OCI-LY3 (cell line): ENCODE measurements around the gene SLC25A21.

Source experiments
- H2AFZ ChIP-seq: fragments of 200-600, 300-600 bp; shearing (Covaris generic); 2 replicates; pipeline ENCODE4 v1.6.0; 2014; ENCODE audit warnings: antibody characterized with exemption, low read depth, low read length
- H3K27ac ChIP-seq: fragments of 200-600, 300-600 bp; sonication (generic); 2 replicates; pipeline ENCODE4 v1.5.1; 2014; ENCODE audit warnings: mild to moderate bottlenecking, low read length, moderate library complexity, mixed read lengths
- H3K27me3 ChIP-seq: fragments of 200-600, 300-600 bp; sonication (generic); 2 replicates; pipeline ENCODE4 v1.6.1; 2014; ENCODE audit warnings: low read depth, low read length, mixed read lengths
- H3K36me3 ChIP-seq: fragments of 200-600, 300-600 bp; sonication (generic); replicated peaks from 2 replicates; pipeline ENCODE3; 2014; ENCODE audit warnings: low read depth, low read length, mixed read lengths
- H3K4me1 ChIP-seq: fragments of 300-600, 200-600 bp; sonication (generic); 2 replicates; pipeline ENCODE4 v1.6.1; 2014; ENCODE audit warnings: low read length, mixed read lengths
- H3K4me2 ChIP-seq: fragments of 200-600, 300-600 bp; sonication (generic); 2 replicates; pipeline ENCODE4 v1.6.1; 2014; ENCODE audit warnings: low read length, mixed read lengths
- H3K4me3 ChIP-seq: fragments of 300-600, 200-600 bp; sonication (generic); 2 replicates; pipeline ENCODE4 v1.5.1; 2014; ENCODE audit warnings: antibody characterized with exemption, mild to moderate bottlenecking, low read length, moderate library complexity
- H3K79me2 ChIP-seq: fragments of 300-600, 200-600 bp; shearing (Covaris generic); 2 replicates; pipeline ENCODE4 v1.6.1; 2014; ENCODE audit warnings: mild to moderate bottlenecking, low read length, mixed read lengths
- H3K9ac ChIP-seq: fragments of 300-600, 200-600 bp; shearing (Covaris generic); 2 replicates; pipeline ENCODE4 v1.6.0; 2014; ENCODE audit warnings: mild to moderate bottlenecking, low read length, moderate library complexity
- H3K9me3 ChIP-seq: fragments of 200-600, 300-600 bp; shearing (Covaris generic); 2 replicates; pipeline ENCODE4 v1.6.1; 2014; ENCODE audit warnings: low read length, mixed read lengths; ENCODE audit not compliant: insufficient read depth
- H4K20me1 ChIP-seq: fragments of 200-600, 300-600 bp; sonication (generic); 2 replicates; pipeline ENCODE4 v1.6.1; 2016; ENCODE audit warnings: low read length, mixed read lengths; ENCODE audit not compliant: insufficient read depth
- CTCF ChIP-seq: fragments of 200-600, 300-600 bp; sonication (generic); IDR thresholded peaks from 2 replicates; pipeline ENCODE4 v1.5.1; 2014; ENCODE audit warnings: antibody characterized with exemption, low read length, low read depth
- EZH2phosphoT487 ChIP-seq: fragments of 200-600 bp; shearing (Covaris generic); IDR thresholded peaks from 2 replicates; pipeline ENCODE4 v1.6.1; 2018; ENCODE audit warnings: antibody characterized with exemption, mixed run types, low read depth

The SLC25A21 gene

GRCh38 chr14:36823651-36824050 lies 348.8 kb downstream of the SLC25A21 start:
- Histone ChIP-seq H3K79me2 (no peaks in the 10 kb centered on the region), H3K4me3 (no peak overlapping the region), H4K20me1 (no peaks in the 10 kb centered on the region), H3K27me3 (no peaks in the 10 kb centered on the region), H3K4me2 (no peak overlapping the region), H3K9ac (no peak overlapping the region), H3K27ac (no peak overlapping the region), H3K4me1 (peaks cover 9% of the 10 kb centered on the region), H2AFZ (no peak overlapping the region), H3K9me3 (no peaks in the 10 kb centered on the region), H3K36me3 (no peaks in the 10 kb centered on the region)
- TF ChIP-seq EZH2phosphoT487 (no peak), CTCF (no peak)

- Histone ChIP-seq H3K9ac (no peak overlapping the region), H3K36me3 (no peaks in the 10 kb centered on the region), H3K4me3 (no peak overlapping the region), H3K79me2 (no peaks in the 10 kb centered on the region), H3K4me1 (peaks cover 9% of the 10 kb centered on the region), H3K27me3 (no peaks in the 10 kb centered on the region), H3K27ac (no peak overlapping the region), H3K9me3 (no peaks in the 10 kb centered on the region), H2AFZ (no peak overlapping the region), H4K20me1 (no peaks in the 10 kb centered on the region), H3K4me2 (no peak overlapping the region)
- no peak for TF ChIP-seq CTCF
- TF ChIP-seq EZH2phosphoT487: no peak
Observed at GRCh38 chr14:36822685-36823084, 349.7 kb downstream of the SLC25A21 start.

- H3K4me3 ChIP-seq: no peak overlapping the region
- no peaks in the 10 kb centered on the region for H3K9me3 ChIP-seq
- TF ChIP-seq CTCF (no peak), EZH2phosphoT487 (no peak)
- no peaks in the 10 kb centered on the region for H3K27me3 ChIP-seq
- no peaks in the 10 kb centered on the region for H3K36me3 ChIP-seq
- no peak overlapping the region for H2AFZ ChIP-seq
- peaks cover 9% of the 10 kb centered on the region for H3K4me1 ChIP-seq
- H3K27ac ChIP-seq: no peak overlapping the region
- no peak overlapping the region for H3K4me2 ChIP-seq
- no peaks in the 10 kb centered on the region for H4K20me1 ChIP-seq
- H3K79me2 ChIP-seq: no peaks in the 10 kb centered on the region
- no peak overlapping the region for H3K9ac ChIP-seq
Observed at GRCh38 chr14:36820901-36821300, 351.5 kb downstream of the SLC25A21 start.

- H2AFZ ChIP-seq: no peak overlapping the region
- H3K36me3 ChIP-seq: no peaks in the 10 kb centered on the region
- no peak overlapping the region for H3K4me2 ChIP-seq
- no peaks in the 10 kb centered on the region for H3K27me3 ChIP-seq
- H3K4me1 ChIP-seq: peaks cover 9% of the 10 kb centered on the region
- no peaks in the 10 kb centered on the region for H3K9me3 ChIP-seq
- H3K79me2 ChIP-seq: no peaks in the 10 kb centered on the region
- TF ChIP-seq EZH2phosphoT487 (no peak), CTCF (no peak)
- no peaks in the 10 kb centered on the region for H4K20me1 ChIP-seq
- no peak overlapping the region for H3K9ac ChIP-seq
- H3K27ac ChIP-seq: no peak overlapping the region
- H3K4me3 ChIP-seq: no peak overlapping the region
Observed at GRCh38 chr14:36820111-36820709, 352.2 kb downstream of the SLC25A21 start.
